GM21381 (cell line): Measurements from ENCODE around the gene ERC1.

ENCODE experiments used
- ATAC-seq: cut with Tn5 transposase; IDR thresholded peaks from one replicate; pipeline ENCODE4 v1.9.1; 2021; ENCODE audit warnings: mild to moderate bottlenecking, moderate library complexity; ENCODE audit not compliant: unreplicated experiment

ERC1 gene

DNA sequence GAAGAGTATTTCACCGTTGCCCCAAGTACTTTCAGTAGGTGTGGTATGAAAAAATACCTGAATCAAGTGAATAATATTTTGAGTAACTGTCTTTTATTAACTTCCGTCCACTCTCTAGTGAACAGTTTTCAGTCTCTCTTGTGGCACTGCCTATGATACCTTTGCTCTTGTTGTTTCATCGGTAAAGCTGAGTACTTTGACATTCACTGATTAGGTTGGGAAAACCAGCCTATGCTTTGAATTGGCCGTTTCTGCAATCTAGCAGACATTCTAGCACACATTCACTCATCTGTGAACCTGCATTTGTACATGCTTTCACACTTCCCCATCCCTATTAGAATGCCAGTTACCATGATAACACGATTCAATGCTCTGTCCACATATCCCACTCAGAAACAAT is 386.1 kb downstream of the ERC1 start:
- no peak for ATAC-seq

DNA sequence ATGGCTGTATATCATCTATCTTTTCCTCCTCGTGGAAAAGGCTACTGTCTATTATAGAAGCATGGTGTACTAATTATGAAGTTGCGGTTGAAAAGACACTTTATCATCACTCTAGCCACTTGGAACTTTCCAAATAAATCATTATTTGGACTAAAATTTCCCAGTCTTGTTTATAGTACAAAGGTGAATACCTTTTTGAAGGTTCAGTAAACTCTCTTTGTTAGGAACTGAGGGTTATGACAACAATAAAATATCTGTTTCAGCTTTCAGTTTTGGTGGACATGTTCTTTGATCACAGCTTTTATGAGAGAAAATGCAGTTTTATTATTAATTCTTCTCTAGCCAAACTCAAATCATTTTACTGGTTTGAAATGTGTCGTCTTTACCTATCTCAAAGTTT is 386.7 kb downstream of the ERC1 start:
- no peak for ATAC-seq

DNA sequence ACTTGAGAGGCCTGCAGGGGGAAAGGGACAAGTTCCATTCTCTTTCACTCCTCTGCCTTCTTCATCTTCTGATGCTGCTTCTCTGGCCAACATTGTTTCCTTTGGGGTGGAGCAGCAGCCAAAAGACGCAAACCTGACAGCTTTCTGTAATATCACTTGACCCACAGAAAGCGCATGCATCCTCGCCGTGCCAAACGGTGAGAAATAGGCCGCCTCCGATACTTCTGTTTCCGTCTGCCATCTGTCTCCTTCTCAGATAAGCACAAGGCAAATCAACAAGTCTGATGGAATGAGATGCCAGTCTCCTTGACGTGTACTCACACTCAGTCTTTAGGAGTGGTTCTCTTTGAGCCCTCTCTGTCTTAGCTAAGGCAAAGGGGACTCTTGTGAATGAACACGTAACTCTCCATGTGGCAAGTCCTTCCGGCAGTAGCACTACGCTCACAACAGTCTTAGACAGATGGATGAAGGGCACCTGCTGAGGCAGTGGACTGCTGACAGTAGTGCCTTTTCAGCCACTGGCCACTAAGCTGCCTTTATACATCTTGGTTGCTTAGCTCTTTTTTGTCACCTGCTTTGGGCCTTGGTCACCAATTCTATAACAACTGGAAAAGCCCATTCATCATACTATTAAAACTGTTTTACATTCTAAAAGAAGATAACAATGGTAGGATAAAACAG is 389.3 kb downstream of the ERC1 start:
- ATAC-seq, result no peak

DNA sequence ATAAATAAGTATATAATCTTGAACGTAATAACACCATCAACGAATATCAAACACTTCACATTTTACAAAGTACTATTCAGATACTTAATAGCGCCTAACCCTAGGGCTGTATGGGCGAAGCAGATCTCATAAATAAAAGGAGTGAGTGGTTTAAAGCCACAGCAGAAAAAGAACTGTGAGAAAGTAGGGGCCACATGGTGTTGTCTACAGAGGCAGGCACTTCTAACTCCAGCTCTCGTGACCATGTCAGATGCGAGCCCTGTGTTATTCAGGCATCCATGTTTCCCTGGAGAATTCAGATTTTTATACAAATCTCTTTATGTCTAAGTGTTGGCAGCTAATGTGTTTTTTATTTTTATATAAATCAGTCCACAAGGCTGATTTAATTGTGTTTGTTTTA is 391.1 kb downstream of the ERC1 start:
- no peak for ATAC-seq

DNA sequence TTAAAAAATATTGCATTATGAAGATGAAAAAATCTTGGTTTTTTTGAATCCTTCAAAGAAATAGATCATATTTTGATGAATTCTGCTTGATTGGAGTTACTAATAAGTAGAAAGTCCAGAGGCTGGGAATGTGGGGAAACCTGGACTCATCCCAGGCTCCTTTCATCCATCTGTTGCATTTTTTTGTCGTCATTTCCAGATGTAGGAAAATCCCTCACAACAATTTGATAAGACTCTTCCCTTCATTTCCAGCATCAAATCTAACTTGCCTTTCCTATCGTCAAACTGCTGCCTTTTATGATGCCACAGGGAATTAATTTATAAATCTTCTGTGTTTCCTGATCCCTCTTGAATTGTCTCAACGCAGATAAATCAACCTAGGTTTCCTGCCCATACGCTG is 391.8 kb downstream of the ERC1 start:
- ATAC-seq, result no peak

DNA sequence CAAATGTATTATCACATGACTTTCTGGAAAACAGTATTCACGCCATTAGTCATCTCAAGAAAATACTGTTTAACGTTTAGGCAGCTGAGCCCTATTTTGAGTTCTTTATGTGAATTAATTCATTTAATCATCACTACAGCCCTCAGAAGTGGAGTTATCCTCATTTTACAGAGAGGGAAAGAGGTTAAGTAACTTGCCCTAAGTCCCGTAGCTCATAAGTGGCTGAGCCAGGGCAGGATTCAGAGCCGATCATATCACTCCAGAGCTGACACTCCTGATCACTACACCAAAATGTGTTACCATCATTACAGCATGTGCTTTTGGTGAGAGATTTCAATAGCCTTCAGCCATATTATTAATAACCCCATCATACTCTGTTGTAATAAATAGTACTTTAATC is 392.7 kb downstream of the ERC1 start:
- ATAC-seq, result no peak

DNA sequence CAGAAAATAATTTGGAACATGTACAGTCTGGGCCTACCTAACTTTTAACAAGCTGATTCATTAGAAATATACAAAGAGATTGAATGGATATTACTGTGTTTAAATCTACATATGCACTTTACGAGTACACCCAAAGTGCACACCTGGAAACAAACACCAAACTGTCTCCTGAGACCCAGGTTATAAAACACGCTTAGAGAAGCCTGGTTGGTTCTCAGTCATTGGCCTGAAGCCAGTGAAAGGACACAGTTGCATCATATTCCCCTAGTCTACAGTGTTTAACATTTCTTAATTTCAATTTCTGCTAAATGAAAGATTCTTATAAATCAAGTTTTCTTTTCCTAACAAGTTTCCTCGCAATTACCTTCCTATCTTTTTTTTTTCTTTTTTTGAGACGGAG is 393.9 kb downstream of the ERC1 start:
- no peak for ATAC-seq

DNA sequence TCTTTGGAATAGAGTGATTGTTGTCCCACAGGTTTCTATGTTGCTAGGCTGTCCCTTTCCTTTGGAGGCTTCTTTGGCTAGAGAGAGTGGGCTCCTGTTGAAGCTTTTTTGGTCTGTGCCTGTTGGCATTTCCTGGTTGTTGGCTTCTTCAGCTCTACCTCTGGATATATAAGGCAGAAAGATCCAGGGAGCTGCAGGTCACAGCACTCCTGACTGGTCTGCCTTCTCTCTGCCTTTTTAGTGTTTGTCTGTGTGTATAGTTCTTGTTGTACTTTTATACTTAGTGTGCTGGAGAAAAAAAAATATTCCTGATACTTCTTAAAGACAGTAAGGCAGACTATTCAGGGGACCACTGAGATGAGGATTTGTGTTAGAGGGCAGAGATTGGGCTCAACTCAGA is 400.7 kb downstream of the ERC1 start:
- no peak for ATAC-seq

DNA sequence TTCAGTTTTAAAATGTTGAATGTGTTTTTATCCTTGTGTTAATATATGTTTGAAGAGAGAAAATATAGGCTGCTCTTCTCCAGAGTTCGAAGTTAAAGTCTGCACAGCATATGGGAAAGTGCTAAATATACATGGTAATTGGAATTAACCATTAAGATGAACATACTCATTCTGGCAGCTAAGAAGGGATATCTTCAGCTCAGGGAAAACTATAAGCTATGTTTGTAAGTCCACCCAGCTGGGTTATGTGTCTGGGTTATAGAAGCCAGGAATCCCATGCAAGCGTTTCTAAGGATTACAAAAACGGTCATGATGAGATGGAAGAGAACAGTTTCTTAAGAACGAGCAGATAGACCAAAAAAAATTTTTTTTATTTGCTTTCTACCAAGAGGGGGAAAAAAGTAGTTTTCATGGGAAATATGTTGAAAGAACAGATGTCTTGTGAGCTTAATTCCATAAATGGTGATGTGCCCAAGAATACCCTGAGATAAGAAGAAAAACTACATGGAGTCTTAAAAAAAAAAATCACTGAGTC is 404.5 kb downstream of the ERC1 start:
- ATAC-seq, result no peak

DNA sequence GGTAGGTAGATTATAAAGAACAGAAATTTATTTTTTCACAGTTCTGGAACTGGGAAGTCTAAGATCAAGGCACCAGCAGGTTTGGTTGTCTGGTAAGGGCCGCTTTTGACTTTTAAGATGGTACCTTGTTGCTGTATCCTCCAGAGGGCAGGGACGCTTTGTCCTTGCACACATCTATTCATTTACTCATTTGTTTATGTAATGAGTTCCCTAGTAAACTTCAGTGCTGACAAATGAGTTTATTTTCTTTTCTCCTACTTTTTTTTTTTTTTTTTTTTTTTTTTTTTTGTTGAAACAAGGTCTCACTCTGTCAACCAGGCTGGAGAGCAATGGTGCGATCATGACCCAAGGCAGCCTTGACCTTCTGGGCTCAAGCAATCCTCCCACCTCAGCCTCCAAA is 407.6 kb downstream of the ERC1 start:
- ATAC-seq, result no peak

DNA sequence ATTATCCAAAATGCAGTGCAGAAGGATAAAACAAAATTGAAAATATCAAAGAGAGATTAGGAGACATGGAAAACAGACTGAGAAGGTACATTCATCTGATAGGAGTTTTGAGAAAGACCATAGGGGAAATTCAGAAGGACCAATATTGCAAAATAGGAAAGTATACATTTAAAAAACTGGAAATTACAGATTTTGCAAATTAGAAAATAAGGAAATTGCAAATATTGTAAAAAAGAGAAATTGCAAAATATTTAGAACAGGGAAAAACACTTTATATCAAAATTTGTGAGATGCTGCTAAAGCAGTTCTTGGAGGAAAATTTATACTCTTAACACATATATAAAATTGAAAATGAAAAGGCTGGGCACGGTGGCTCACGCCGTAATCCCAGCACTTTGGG is 410.9 kb downstream of the ERC1 start:
- no peak for ATAC-seq

DNA sequence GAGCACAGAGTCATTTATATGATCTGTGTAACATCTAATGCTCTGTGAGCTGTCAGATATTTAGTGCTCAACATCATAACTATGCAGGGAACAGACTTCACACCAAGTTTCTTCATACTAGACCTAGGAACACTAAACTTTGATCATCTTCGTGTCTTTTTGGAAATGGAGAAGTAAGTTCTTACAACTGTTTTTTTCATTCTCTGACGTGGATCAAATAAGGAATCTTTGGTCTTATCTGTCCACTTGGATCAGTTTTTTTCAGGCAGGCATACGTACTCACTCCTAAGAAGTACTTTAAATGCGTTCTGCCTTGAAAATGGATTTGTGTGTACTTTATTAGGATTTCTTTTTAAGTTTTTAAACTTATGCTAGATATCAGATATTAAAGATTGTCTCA is 412.4 kb downstream of the ERC1 start:
- ATAC-seq, result no peak

DNA sequence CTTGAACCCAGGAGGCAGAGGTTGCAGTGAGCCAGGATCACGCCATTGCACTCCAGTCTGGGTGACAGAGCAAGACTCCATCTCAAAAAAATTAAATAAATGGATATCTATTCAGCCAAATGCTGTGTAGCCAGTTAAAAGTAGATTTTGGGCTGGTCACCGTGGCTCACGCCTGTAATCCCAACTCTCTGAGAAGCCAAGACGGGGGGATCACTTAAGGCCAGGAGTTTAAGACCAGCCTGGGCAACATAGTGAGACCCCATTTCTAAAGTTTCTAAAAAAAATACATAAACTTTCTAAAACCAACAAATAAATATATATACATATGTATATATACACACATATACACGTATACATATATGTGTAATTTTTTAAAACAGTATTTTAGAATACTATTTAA is 414.6 kb downstream of the ERC1 start:
- ATAC-seq, result no peak

DNA sequence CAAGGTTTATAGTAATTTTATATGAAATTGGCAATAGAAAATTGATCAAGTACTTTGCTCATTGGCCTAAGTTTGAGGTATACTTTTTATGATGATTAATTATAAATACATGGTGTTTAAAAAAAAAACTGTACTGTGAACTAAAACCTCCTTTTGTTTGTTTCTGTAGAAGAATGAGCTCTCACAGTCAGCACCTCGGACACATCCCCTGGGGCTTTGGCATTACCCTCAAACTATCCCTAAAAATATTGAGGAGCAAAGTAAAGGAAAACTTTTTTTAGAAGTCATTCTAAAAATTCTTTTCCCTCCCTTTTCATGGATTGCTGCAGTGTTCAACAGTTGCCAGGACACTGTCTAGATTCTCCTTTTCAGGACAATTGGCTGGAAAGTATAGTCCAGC is 419.8 kb downstream of the ERC1 start:
- no peak for ATAC-seq

DNA sequence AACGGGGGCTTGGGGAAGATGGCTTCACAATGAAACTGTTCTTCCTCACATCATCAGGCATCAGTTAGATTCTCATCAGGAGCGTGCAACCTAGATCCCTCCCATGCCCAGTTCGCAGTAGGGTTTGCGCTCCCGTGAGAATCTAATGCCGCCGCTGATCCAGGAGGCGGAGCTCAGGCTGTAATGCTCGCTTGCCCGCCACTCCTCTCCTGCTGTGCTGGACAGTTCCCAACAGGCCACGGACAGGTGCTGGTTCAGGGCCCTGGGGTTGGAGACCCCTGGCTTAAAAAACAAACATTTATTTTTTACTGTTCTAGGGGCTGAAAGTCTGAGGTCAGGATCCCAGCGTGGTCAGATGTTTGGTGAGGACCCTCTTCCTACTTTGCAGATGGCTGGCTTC is 422.9 kb downstream of the ERC1 start:
- no peak for ATAC-seq

DNA sequence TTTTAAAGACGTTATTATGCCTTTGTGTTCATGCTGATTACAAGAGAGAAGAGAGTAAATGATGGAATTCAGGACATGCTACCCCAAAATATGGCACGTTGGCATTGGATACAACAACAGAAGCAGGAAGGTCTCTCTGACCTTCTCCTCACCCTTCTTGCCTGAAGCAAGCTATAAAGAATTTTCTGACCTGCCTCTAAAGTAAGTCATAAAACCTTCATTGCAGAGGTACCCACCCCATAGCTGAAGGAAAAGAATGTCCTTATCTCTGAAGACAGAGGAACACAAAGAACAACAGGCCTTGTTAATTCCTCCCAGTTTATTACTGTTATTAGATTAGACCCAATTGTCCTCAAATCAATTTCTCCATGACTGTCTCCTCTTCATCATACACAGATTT is 427.1 kb downstream of the ERC1 start:
- ATAC-seq, result no peak

DNA sequence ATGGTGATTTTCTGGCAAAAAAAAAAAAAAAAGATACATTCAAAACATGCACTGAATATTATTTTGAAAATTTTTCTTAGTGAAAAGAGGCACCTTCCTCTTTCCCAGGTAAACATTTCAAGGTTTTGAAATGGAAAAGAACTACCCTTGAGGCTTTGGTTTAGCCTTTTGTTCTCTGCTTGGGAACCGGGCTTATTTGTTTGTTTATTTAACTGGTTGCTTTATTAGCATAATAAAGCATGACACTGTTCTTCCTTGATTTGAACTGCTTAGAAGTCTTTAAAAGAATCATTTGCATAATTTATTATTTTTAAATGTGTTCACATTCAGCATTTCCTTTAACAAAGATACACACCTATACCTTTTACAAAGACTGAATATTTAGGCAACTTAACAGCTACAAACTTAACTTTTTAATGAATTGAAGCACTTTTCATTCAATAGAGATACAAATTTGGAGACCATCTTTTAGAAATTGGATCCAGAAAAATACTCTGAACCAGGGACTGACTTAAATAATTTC is 428.9 kb downstream of the ERC1 start:
- ATAC-seq, result no peak

DNA sequence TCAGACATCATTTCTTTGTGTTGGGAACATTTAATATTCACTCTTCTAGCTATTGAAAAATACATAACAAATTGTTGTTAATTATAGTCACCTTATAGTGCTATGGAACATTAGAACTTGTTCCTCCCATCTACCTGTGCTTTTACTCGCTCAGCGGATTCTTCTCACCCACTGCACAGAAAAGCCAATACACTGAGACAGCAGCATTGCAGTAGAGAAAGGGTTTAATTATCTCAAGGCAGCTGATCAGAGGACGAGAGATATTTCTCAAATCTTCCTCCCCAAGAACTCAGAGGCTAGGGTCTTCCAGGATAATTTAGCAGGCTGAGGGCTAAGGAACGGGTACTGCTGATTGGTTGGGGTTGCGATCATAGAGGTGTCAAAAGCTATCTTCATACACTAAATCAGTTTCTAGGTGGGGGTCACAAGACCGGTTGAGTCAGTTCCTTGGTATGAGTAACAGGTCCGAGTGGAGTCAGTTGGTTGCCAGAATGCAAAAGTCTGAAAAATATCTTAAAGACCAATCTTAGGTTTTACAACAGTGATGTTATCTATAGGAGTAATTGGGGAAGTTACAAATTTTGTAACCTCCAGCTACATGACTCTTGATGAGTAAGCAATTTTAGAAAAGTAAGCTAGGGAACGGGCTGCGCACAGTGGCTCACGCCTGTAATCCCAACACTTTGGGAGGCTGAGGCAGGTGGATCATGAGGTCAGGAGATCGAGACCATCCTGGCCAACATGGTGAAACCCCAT is 430.2 kb downstream of the ERC1 start:
- ATAC-seq, result no peak

DNA sequence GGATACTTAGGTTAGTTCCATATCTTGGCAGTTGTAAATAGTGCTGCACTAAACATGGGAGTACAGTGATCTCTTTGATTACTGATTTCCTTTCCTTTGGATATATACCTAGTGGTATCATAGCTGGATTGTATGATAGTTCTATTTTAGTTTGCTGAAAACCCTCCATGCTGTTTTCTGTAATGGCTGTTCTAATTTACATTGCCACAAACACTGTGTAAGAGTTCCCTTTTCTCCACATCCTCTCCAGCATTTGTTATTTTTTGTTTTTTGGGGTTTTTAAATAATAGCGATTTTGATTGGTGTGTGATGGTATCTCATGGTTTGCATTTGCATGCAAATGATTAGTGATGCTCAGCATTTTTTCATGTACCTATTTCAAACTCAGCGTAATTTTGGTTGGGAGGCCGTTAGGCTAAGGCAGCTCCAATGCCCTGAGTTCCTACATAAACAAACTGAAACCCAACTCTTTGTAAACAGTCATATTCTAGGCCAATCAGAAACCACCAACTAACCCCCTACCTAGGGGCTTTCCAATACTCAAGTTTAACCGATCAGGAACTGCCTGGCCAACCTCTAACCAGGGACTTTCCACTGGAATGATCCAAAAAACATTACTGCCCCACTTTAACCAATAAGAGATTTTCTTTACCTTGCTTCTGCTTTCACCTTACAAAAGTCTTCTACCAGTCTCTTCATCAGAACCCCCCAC is 431.7 kb downstream of the ERC1 start:
- no peak for ATAC-seq

DNA sequence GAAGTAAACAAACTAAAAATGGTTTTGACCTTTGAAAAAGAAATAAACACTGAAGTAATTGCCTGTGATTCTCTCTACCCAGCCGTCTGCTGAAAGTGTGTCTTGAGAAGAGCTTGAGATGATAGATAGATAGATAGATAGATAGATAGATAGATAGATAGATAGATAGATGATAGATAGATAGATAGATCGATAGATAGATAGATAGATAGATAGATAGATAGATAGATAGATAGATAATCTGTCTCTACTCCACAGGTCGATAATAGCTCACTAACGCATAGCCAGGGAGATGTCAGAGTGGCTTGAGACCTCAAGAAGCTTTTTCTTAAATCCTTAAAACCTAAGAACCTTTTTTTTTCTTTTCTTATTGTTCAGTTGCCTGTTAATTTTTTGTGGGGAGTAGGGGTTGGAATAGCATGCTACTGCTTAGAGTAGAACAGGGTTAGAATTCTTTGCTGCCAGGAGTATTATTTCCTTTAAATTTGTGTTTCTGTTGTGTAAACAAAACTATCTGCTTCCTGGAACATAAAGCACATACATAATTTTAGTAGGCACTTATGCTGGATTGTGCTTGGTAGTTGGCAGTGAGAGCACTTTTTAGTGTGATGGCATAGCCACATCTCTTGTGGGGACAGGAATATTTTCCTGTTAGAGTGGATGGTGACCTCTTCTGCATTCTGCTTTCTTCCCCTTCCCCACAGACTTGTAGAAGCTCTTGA is 433.8 kb downstream of the ERC1 start:
- ATAC-seq, result no peak

DNA sequence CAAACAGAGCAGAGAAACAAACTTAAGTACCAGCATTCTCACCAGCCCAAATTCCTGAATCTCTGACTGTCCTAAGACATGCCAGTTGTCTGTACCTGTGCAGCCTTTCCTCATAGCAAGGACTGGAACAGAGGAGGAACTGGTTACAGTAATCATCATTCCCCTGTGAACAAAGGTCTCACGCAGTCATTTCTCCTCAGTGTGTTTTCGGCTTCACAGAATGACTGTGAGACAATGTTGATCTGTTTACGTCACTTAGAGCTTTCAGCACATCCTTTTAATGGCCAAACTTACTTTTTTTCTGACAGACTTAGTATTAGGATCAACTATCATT is 434.3 kb downstream of the ERC1 start:
- no peak for ATAC-seq
